SK-N-SH (cell line): Measurements from ENCODE around the gene RELB. TPM values are rescaled to one million over a fixed set of nuclear protein-coding genes. Genes with fewer than 3 reads are reported as not detected.

Experiments
- CTCF ChIA-PET: fragments of 300-600, 350-600 bp; formaldehyde crosslinking; extraction: SDS; loops from one replicate; lab custom pipeline; 2021; lab: Yijun Ruan, JAX
- POLR2A ChIA-PET: fragments of 350-600 bp; sonication (Branson Sonifier 250); formaldehyde crosslinking; extraction: SDS; loops from one replicate; lab custom pipeline; 2020; ENCODE audit warnings: antibody characterized with exemption, inconsistent platforms; lab: Yijun Ruan, JAX
- DNase-seq: peaks from one replicate; pipeline ENCODE4 v3.0.0; 2012
- H2AFZ ChIP-seq: fragments of 200-600 bp; sonication (generic); 2 replicates; pipeline ENCODE4 v1.8.1; 2016; ENCODE audit warnings: antibody characterized with exemption, mild to moderate bottlenecking, low read depth
- H3F3A ChIP-seq: fragments of 200-600 bp; sonication (generic); replicated peaks from 2 replicates; pipeline ENCODE3; 2016; ENCODE audit warnings: antibody characterized with exemption, mild to moderate bottlenecking; ENCODE audit not compliant: insufficient read depth
- H3K27ac ChIP-seq, 2 experiments: fragments of 200-500 bp in 1 of 2; fragments of 200-600 bp in 1 of 2; sonication (Bioruptor generic) in 1 of 2; sonication (generic), shearing (Covaris generic) in 1 of 2; 2 replicates each; pipeline versions ENCODE4 v1.5.1 to v1.6.1; 2014 to 2016; ENCODE audit warnings: low read depth in 2 of 2, inconsistent platforms in 1 of 2, low read length in 1 of 2, mild to moderate bottlenecking in 1 of 2, mixed read lengths in 1 of 2
- H3K27me3 ChIP-seq: fragments of 200-600 bp; sonication (generic), shearing (Covaris generic); 2 replicates; pipeline ENCODE4 v1.6.1; 2016; ENCODE audit warnings: mixed run types; ENCODE audit not compliant: insufficient read depth
- H3K36me3 ChIP-seq, 2 experiments: fragments of 200-500 bp in 1 of 2; fragments of 200-600 bp in 1 of 2; sonication (Bioruptor generic) in 1 of 2; sonication (generic) in 1 of 2; replicated peaks in 1 of 2; 2 replicates each; pipeline versions ENCODE3 to v1.5.1; 2014 to 2016; ENCODE audit warnings: low read length in 1 of 2, mild to moderate bottlenecking in 1 of 2; ENCODE audit not compliant: insufficient read depth in 2 of 2, control insufficient read depth in 1 of 2
- H3K4me1 ChIP-seq, 2 experiments: fragments of 200-500 bp in 1 of 2; fragments of 200-600 bp in 1 of 2; sonication (Bioruptor generic) in 1 of 2; sonication (generic), shearing (Covaris generic) in 1 of 2; 2 replicates each; pipeline versions ENCODE4 v1.5.1 to v1.6.1; 2014 to 2016; ENCODE audit warnings: low read depth in 1 of 2, low read length in 1 of 2, mixed run types in 1 of 2; ENCODE audit not compliant: insufficient read depth in 2 of 2, control insufficient read depth in 1 of 2
- H3K4me2 ChIP-seq: fragments of 200-600 bp; sonication (generic), shearing (Covaris generic); 2 replicates; pipeline ENCODE4 v1.6.1; 2017; ENCODE audit warnings: mixed run types
- H3K4me3 ChIP-seq, 2 experiments: fragments of 200-500 bp in 1 of 2; fragments of 200-600 bp in 1 of 2; sonication (Bioruptor generic) in 1 of 2; sonication (generic), shearing (Covaris generic) in 1 of 2; 2 replicates each; pipeline versions ENCODE4 v1.5.1 to v1.8.1; 2014 to 2016; ENCODE audit warnings: low read depth in 2 of 2, inconsistent platforms in 1 of 2, low read length in 1 of 2, mild to moderate bottlenecking in 1 of 2, mixed read lengths in 1 of 2, moderate library complexity in 1 of 2
- H3K79me2 ChIP-seq: fragments of 200-600 bp; sonication (generic); 2 replicates; pipeline ENCODE4 v1.8.1; 2017; ENCODE audit warnings: mild to moderate bottlenecking; ENCODE audit not compliant: insufficient read depth
- H3K9ac ChIP-seq: fragments of 200-600 bp; sonication (generic); 2 replicates; pipeline ENCODE4 v1.6.1; 2017; ENCODE audit warnings: mixed run types
- H3K9me2 ChIP-seq: fragments of 200-600 bp; sonication (generic); 2 replicates; pipeline ENCODE4 v1.6.1; 2017; ENCODE audit warnings: mixed run types
- H3K9me3 ChIP-seq: fragments of 200-600 bp; sonication (generic); 2 replicates; pipeline ENCODE4 v1.6.1; 2017; ENCODE audit warnings: mixed run types, mild to moderate bottlenecking, moderate library complexity
- H4K20me1 ChIP-seq: fragments of 200-600 bp; sonication (generic); 2 replicates; pipeline ENCODE4 v1.6.1; 2017; ENCODE audit warnings: mild to moderate bottlenecking, mixed run types; ENCODE audit not compliant: insufficient read depth
- CHD2 ChIP-seq: fragments of 150-350 bp; IDR thresholded peaks from 2 replicates; pipeline ENCODE4 v1.6.1; 2018; ENCODE audit warnings: low read length; ENCODE audit not compliant: partially characterized antibody
- EP300 ChIP-seq, 2 experiments: IDR thresholded peaks; 2 replicates each; pipeline versions ENCODE4 v1.4.0 to v1.6.1; 2012; ENCODE audit warnings: borderline replicate concordance in 1 of 2, low read depth in 1 of 2, low read length in 1 of 2
- JUND ChIP-seq: IDR thresholded peaks from 2 replicates; pipeline ENCODE4 v1.4.0; 2012
- NFIC ChIP-seq: IDR thresholded peaks from 2 replicates; pipeline ENCODE4 v1.4.0; 2012; ENCODE audit warnings: borderline replicate concordance
- NRF1 ChIP-seq: IDR thresholded peaks from 2 replicates; pipeline ENCODE4 v1.6.1; 2012; ENCODE audit warnings: low read depth, mild to moderate bottlenecking, low read length
- POLR2AphosphoS5 ChIP-seq: IDR thresholded peaks from 2 replicates; pipeline ENCODE4 v1.6.1; 2012; ENCODE audit warnings: low read depth, low read length
- RAD21 ChIP-seq: IDR thresholded peaks from 2 replicates; pipeline ENCODE4 v1.6.1; 2012; ENCODE audit warnings: mild to moderate bottlenecking, low read length
- RCOR1 ChIP-seq: fragments of 150-350 bp; IDR thresholded peaks from 2 replicates; pipeline ENCODE4 v1.6.1; 2017; ENCODE audit warnings: antibody characterized with exemption, low read length
- RFX5 ChIP-seq: IDR thresholded peaks from 2 replicates; pipeline ENCODE4 v1.6.1; 2012; ENCODE audit warnings: mild to moderate bottlenecking, improper control_type of control experiment, low read length
- RXRA ChIP-seq: IDR thresholded peaks from 2 replicates; pipeline ENCODE4 v1.4.0; 2012; ENCODE audit warnings: low read depth, mild to moderate bottlenecking, borderline replicate concordance
- SIN3A ChIP-seq: IDR thresholded peaks from 2 replicates; pipeline ENCODE4 v1.6.1; 2012; ENCODE audit warnings: low read depth, mild to moderate bottlenecking, low read length, moderate library complexity, borderline replicate concordance
- SMC3 ChIP-seq: IDR thresholded peaks from 2 replicates; pipeline ENCODE4 v1.6.1; 2012; ENCODE audit warnings: low read depth, low read length, improper control_type of control experiment
- TAF1 ChIP-seq: IDR thresholded peaks from 2 replicates; pipeline ENCODE4 v1.6.1; 2012; ENCODE audit warnings: low read depth, mild to moderate bottlenecking, low read length, moderate library complexity, borderline replicate concordance
- TCF12 ChIP-seq: IDR thresholded peaks from 2 replicates; pipeline ENCODE4 v1.4.0; 2012
- YY1 ChIP-seq: IDR thresholded peaks from 2 replicates; pipeline ENCODE4 v1.4.0; 2012; ENCODE audit warnings: low read depth, mild to moderate bottlenecking
- WGBS: methylation state at CpG from one replicate; pipeline ENCODE4 v1.1.6; 2017; ENCODE audit warnings: low lambda C conversion rate; 5-methylcytosine and 5-hydroxymethylcytosine counted together
- polyA plus RNA-seq, 3 experiments: library from polyadenylated mRNA; depleted of rRNA; stranded (reverse); fragments of >200 nt; gene quantifications; 2 replicates each; pipeline ENCODE4 v1.2.3, GENCODE V29; 2012
- TF ChIP-seq, protein P1 (sequence below): fragments of 200-600 bp; sonication (generic); IDR thresholded peaks from 2 replicates; pipeline ENCODE4 v1.6.1; 2017; ENCODE audit warnings: antibody characterized with exemption, mild to moderate bottlenecking, moderate library complexity
- TF ChIP-seq, protein P2 (sequence below): IDR thresholded peaks from 2 replicates; pipeline ENCODE4; 2012
- TF ChIP-seq, protein P3 (sequence below): fragments of 150-350 bp; IDR thresholded peaks from 2 replicates; pipeline ENCODE4 v1.6.1; 2017; ENCODE audit warnings: antibody characterized with exemption, low read length, low read depth, borderline replicate concordance
- TF ChIP-seq, protein P4 (sequence below): IDR thresholded peaks from 2 replicates; pipeline ENCODE4 v1.4.0; 2012; ENCODE audit warnings: low read depth, borderline replicate concordance

Gene RELB
- polyA plus RNA-seq, 1 of the 3 experiments (the other 2 are of a cell fraction): 12.6 TPM

DNA sequence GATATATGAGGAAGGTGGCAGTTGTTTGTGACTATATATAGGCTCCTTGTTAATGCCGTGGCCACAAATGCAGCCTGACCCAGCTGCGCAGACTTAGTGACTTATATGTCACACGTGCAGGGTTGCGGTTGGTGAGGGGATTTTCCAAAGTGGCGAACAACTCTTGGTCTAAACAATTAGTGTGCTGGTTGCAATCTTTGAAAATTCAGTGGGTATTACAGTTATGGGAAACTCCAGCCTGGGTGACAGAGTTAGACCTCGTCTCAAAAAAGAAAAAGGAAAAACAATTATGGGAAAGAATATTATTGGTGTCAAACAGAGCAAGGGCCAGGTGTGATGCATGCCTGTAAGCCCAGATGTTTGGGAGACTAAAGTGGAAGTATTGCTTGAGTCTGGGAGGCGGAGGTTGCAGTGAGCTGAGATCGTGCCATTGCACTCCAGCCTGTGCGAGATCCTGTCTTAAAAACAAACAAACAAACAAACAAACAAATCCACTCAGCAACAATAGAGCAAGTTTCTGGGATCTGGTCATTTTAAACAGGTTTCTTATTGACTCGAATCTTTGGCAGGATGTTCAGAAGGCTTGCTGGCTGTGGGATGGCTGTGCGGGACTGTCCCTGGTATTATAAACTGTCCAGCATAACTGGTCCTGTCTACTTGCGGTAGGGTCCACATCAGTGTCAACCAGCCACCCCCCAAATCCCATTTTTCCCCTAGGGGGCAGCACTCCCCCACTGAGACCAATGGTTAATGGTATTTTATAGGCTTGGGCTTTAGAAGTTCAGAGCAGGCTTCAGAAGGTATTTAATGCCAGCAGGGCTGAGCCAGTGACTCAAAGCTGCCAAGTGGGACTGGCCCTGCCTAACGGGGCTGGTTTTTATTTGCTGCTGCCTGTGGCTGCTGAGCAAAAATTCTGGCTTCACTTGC is 15.4 kb downstream of the RELB start:
- Histone ChIP-seq H3K9ac (no peak overlapping the region), H3F3A (peaks cover 8% of the 10 kb centered on the region), H2AFZ (no peak overlapping the region), H3K27me3 (no peaks in the 10 kb centered on the region), H3K9me3 (no peaks in the 10 kb centered on the region), H4K20me1 (no peaks in the 10 kb centered on the region), H3K36me3 (no peaks in the 10 kb centered on the region), H3K27ac (no peak overlapping the region), H3K79me2 (no peaks in the 10 kb centered on the region), H3K4me2 (no peak overlapping the region), H3K4me1 (no peaks in the 10 kb centered on the region), H3K9me2 (no peaks in the 10 kb centered on the region), H3K4me3 (no peak overlapping the region; a peak in 1 of 4 replicates)
- WGBS: 71% methylated on average over 12 of the region's 13 CpGs
- TF ChIP-seq YY1 (no peak), SMC3 (peak; percentile 51), CHD2 (no peak), POLR2AphosphoS5 (no peak), TAF1 (no peak), RAD21 (peak; percentile 83), EP300 (IDR thresholded peaks at IDR 0.05; ENCODE audit: borderline replicate concordance in 1 of 2, low read depth in 1 of 2, low read length in 1 of 2) (no peak), JUND (no peak), RXRA (no peak), RCOR1 (no peak), RFX5 (no peak), TCF12 (no peak), SIN3A (no peak), NFIC (no peak), NRF1 (no peak)
- TF ChIP-seq, protein P1, sequence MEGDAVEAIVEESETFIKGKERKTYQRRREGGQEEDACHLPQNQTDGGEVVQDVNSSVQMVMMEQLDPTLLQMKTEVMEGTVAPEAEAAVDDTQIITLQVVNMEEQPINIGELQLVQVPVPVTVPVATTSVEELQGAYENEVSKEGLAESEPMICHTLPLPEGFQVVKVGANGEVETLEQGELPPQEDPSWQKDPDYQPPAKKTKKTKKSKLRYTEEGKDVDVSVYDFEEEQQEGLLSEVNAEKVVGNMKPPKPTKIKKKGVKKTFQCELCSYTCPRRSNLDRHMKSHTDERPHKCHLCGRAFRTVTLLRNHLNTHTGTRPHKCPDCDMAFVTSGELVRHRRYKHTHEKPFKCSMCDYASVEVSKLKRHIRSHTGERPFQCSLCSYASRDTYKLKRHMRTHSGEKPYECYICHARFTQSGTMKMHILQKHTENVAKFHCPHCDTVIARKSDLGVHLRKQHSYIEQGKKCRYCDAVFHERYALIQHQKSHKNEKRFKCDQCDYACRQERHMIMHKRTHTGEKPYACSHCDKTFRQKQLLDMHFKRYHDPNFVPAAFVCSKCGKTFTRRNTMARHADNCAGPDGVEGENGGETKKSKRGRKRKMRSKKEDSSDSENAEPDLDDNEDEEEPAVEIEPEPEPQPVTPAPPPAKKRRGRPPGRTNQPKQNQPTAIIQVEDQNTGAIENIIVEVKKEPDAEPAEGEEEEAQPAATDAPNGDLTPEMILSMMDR: peak; percentile 81
- TF ChIP-seq, protein P2, sequence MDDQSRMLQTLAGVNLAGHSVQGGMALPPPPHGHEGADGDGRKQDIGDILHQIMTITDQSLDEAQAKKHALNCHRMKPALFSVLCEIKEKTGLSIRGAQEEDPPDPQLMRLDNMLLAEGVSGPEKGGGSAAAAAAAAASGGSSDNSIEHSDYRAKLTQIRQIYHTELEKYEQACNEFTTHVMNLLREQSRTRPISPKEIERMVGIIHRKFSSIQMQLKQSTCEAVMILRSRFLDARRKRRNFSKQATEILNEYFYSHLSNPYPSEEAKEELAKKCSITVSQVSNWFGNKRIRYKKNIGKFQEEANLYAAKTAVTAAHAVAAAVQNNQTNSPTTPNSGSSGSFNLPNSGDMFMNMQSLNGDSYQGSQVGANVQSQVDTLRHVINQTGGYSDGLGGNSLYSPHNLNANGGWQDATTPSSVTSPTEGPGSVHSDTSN: no peak
- TF ChIP-seq, protein P3, sequence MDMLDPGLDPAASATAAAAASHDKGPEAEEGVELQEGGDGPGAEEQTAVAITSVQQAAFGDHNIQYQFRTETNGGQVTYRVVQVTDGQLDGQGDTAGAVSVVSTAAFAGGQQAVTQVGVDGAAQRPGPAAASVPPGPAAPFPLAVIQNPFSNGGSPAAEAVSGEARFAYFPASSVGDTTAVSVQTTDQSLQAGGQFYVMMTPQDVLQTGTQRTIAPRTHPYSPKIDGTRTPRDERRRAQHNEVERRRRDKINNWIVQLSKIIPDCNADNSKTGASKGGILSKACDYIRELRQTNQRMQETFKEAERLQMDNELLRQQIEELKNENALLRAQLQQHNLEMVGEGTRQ: no peak
- TF ChIP-seq, protein P4, sequence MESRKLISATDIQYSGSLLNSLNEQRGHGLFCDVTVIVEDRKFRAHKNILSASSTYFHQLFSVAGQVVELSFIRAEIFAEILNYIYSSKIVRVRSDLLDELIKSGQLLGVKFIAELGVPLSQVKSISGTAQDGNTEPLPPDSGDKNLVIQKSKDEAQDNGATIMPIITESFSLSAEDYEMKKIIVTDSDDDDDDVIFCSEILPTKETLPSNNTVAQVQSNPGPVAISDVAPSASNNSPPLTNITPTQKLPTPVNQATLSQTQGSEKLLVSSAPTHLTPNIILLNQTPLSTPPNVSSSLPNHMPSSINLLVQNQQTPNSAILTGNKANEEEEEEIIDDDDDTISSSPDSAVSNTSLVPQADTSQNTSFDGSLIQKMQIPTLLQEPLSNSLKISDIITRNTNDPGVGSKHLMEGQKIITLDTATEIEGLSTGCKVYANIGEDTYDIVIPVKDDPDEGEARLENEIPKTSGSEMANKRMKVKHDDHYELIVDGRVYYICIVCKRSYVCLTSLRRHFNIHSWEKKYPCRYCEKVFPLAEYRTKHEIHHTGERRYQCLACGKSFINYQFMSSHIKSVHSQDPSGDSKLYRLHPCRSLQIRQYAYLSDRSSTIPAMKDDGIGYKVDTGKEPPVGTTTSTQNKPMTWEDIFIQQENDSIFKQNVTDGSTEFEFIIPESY: no peak
- ChIA-PET POLR2A (no interaction called here), CTCF (interaction anchor here (0.6 to 2.1 kb wide), 11 partner anchors 10 to 322 kb away, joined by 3 to 13 read pairs (median 4); partner anchors contain the start of gene PPP1R37)
- DNase-seq: peak; percentile 88
